GM13976 (cell line): ENCODE measurements around the gene FMNL2.

Experiments used
- DNase-seq: peaks from one replicate; pipeline ENCODE4 v3.0.0; 2012; ENCODE audit warnings: low spot score
- CTCF ChIP-seq: IDR thresholded peaks from 2 replicates; pipeline ENCODE4 v1.5.1; 2012; ENCODE audit warnings: borderline replicate concordance, mild to moderate bottlenecking; ENCODE audit not compliant: insufficient read depth; ENCODE audit errors: extremely low read depth, missing control alignments, control extremely low read depth
- in situ Hi-C: fragments of 300-500 bp; cut with MboI; formaldehyde crosslinking; loops from one replicate; pipeline ENCODE4 v1.12.0; 2022; ENCODE audit warnings: low sequenced_read_pairs, mixed read lengths, inconsistent platforms; ENCODE audit not compliant: unreplicated experiment

Gene FMNL2

GRCh38 chr2:152594792-152595191 is 259.8 kb downstream of the FMNL2 start:
- in situ Hi-C loops = no loop called here
- TF ChIP-seq CTCF = no peak
- no peak for DNase-seq

DNA sequence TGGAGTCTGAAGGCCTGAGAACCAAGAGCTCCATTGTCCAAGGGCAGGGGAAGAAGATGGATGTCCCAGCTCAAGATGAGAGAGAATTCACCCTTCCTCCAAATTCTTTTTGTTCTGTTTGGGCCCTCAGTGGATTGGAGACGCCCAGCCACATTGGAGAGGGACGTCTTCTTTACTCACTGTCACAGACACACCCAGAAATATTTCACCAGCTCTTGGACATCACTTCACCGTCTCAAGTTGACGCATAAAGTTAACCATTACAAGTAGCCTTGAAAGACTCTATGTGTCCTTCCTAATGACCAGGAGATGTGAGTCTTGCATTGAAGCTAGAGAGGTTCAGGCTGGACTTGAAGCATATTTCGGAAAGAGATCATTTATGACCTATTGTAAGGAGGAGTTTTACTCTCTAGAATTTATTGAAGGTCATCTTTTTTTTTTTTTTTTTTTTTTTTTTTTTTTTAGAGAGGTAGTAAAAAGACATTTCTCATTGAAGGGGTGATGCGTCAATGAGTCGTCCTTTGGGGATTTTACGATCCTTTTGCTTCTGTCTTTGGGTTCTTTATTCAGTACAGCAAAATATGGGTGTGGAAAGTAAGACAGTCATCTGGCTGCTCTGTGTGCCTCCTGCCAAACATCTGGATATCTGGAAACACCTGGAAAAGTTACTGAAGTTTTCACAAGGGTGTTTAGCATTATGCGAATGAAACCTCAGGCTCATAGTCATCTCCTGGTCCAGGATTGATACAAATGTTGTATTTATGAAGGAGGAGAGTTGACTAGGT is 264.2 kb downstream of the FMNL2 start:
- no peak for TF ChIP-seq CTCF
- in situ Hi-C loops = no loop called here
- DNase-seq = no peak

DNA sequence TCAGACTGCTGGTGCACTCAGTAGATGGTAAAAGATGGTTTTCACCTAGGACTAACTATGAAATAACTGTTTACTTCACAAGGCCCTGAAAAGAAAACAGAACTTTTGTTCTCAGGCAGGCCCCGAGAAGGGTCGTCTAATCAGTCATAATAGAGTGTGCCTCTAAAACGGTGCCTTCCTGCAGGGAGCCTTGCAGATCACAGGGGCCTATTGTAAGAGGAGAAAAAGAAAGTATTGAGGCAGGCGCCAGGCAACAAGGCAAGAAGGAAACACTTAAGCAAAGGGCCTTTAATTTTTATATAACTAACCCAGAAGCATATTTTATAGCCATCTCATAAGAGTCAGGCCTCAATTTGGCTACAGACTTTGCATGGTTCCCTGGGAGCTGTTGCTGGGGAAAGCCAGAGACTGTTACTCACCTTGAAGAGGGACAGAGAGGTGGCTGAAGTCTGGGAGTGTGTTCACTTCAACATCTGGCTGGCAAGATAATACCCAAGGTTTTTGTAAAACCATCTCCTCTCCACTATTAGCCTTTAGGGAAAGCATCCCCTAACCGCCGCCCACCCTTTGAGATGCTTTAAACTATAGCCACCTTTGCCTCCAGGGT is 265.2 kb downstream of the FMNL2 start:
- no peak for DNase-seq
- in situ Hi-C loops = no loop called here
- no peak for TF ChIP-seq CTCF

DNA sequence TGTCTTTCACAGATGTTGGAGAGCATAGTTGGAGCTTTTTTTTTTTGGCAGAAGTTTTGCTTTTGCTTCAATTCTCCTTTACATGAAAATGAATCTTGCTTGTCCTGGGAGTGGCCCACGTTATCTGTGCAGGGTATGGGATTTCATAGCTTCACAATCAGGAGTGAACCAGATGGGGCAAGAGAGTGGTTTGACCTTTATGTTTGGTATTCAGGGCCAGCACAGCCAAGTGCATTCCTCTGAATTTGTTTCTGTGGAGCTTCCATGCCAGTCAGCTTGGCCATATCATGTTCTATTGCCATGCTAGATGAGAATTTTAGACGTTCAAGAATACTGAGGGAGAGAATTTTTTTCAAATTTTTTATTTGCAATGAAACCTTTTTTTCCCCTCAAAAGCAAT is 265.7 kb downstream of the FMNL2 start:
- no peak for DNase-seq
- in situ Hi-C loops = no loop called here
- TF ChIP-seq CTCF = no peak

DNA sequence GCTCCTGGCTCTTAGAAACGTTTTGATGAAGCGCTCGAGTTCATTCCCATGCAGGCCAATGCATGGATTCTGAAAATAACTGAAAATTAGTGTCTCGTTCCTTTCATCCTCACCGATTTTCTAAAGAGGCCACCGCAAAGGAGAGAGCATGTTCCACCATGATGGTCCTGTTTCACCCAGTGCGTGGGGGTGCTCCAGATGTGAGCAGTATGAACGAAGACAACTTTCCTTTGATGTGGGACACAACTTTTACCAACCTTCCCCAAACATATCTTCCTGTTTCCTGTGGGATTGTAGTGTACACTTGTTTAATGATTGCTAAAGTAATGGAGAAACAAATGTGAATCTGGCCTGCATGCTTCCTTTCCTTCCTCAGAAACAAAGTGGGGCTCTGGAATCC is 267.8 kb downstream of the FMNL2 start:
- DNase-seq = no peak
- in situ Hi-C loops = no loop called here
- TF ChIP-seq CTCF = no peak

DNA sequence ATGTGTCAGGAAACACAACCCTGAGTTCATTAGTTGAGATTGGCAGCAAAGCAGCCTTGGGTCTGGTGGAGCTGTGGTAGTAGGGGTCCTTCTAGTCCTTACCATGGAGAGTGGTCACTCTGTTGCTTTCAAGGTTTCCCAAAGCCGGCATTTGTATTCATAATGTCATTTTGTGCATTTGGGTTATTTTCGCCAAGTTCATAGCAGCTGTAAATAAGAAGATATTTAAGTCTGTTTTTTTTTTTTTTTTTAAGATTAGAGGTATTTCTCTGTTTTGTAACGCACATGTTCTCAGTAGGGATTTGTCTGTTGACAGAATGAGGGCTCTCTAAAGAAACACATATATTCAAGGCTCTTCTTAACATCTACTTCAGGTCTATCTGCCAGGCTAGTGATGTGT is 268.2 kb downstream of the FMNL2 start:
- in situ Hi-C loops = no loop called here
- no peak for DNase-seq
- TF ChIP-seq CTCF = no peak
